GM23248 (cell line): Measurements from ENCODE around the gene PCNX4.

Experiments
- EZH2 ChIP-seq: fragments of 200-600 bp; sonication (generic); IDR thresholded peaks from 2 replicates; pipeline ENCODE4 v1.6.1; 2018; ENCODE audit warnings: antibody characterized with exemption, mild to moderate bottlenecking; ENCODE audit not compliant: insufficient read depth, poor library complexity, severe bottlenecking
- EZH2phosphoT487 ChIP-seq: fragments of 200-600 bp; sonication (generic); IDR thresholded peaks from 2 replicates; pipeline ENCODE4 v1.6.1; 2018; ENCODE audit warnings: antibody characterized with exemption, moderate library complexity, mild to moderate bottlenecking, low read depth; ENCODE audit not compliant: insufficient read depth

GRCh38 chr14:60153991-60154390, 62.3 kb downstream of the PCNX4 start:
- TF ChIP-seq EZH2phosphoT487 = no peak
- no peak for TF ChIP-seq EZH2
